ENCODE results near the gene ADAM15.

The ADAM15 gene

DNA sequence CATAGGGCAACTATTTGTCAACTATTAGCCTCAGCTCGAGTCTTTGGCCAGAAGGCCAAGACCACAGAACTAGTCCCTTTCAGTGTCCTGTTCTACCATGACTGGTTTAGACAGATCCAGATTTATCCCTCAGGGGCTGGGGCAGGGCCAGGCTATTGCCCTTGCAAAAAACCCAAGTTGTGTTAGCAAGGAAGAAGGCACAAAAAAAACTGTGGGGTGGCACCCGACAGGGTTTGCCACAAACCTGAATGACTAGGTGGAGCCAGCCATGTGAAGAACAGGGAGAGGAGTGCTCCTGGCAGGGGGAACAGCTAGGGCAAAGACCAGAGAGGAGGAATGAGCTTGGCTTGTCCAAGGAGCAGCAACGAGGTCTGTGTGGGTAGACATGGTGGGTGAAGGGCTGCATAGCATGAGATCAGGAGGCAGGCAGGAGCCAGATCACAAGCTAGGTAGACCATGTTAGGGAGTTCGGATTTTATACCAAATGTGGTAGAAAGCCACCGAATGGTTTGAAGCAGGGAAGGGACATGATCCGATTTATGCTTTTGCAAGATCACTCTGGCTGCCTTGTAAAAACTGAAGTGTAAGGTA, 13.2 kb upstream of the ADAM15 start:
- no peak overlapping the region for H3K4me3 ChIP-seq (ENCODE audit: low read length)
- no peak overlapping the region for H3K27ac ChIP-seq (ENCODE audit: low read length)
- H3K4me1 ChIP-seq (ENCODE audit: low read length), result no peaks in the 10 kb centered on the region
- no peaks in the 10 kb centered on the region for H3K79me2 ChIP-seq (ENCODE audit: low read length)
- no peak overlapping the region for H3K9ac ChIP-seq (ENCODE audit: low read length)
- TF ChIP-seq, protein P1, sequence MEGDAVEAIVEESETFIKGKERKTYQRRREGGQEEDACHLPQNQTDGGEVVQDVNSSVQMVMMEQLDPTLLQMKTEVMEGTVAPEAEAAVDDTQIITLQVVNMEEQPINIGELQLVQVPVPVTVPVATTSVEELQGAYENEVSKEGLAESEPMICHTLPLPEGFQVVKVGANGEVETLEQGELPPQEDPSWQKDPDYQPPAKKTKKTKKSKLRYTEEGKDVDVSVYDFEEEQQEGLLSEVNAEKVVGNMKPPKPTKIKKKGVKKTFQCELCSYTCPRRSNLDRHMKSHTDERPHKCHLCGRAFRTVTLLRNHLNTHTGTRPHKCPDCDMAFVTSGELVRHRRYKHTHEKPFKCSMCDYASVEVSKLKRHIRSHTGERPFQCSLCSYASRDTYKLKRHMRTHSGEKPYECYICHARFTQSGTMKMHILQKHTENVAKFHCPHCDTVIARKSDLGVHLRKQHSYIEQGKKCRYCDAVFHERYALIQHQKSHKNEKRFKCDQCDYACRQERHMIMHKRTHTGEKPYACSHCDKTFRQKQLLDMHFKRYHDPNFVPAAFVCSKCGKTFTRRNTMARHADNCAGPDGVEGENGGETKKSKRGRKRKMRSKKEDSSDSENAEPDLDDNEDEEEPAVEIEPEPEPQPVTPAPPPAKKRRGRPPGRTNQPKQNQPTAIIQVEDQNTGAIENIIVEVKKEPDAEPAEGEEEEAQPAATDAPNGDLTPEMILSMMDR (IDR thresholded peaks at IDR 0.05; ENCODE audit: low read depth, low read length), result no peak
- TF ChIP-seq EZH2phosphoT487 (IDR thresholded peaks at IDR 0.05; ENCODE audit: low read depth), result no peak
- no peaks in the 10 kb centered on the region for H3K36me3 ChIP-seq (replicated peaks; ENCODE audit: low read depth, low read length)
- no peaks in the 10 kb centered on the region for H3K9me3 ChIP-seq (ENCODE audit: insufficient read depth, low read length)
- no peak overlapping the region for H2AFZ ChIP-seq (ENCODE audit: low read depth, low read length)
- no peak overlapping the region for H3K4me2 ChIP-seq (ENCODE audit: low read length)
- H3K27me3 ChIP-seq (ENCODE audit: low read depth, low read length), result peaks cover 29% of the 10 kb centered on the region
- H4K20me1 ChIP-seq (ENCODE audit: insufficient read depth, low read length), result no peaks in the 10 kb centered on the region

DNA sequence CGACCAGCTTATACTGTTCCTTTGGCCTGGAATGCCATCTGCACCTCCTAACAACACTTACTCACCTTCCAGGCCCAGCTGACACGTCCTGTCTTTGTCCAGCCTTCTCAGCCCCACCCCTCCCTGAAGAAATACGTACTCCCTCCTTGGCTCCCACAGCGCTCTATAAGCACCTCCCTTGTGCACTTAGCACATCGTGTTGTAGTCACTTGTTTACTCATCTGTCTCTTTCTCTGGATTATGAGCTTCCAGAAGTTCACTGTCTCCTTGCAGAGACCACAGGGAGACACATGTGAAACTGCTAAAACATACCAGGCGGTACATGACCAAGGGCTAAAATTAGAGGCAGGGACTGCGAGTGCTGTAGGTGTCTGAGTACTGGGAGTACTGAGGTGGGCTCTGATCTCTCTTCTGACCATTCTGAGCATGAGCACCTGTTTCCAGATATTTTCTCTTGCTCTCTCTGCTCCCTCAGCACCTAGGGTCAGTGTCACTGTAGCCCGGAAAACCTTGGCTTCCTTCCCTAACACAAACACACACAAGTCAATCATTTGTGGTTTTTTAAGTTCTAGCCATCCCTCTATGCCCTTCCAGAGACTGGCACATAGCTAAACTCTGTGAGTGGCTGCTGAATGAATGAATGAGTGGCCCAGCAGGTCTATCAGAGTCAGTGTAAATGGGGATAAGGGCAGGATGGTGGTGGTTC, 12.4 kb upstream of the ADAM15 start:
- TF ChIP-seq EZH2phosphoT487 (IDR thresholded peaks at IDR 0.05; ENCODE audit: low read depth), result no peak
- TF ChIP-seq, protein P1 (IDR thresholded peaks at IDR 0.05; ENCODE audit: low read depth, low read length), result no peak
- H3K27ac ChIP-seq (ENCODE audit: low read length), result no peak overlapping the region
- no peaks in the 10 kb centered on the region for H3K36me3 ChIP-seq (replicated peaks; ENCODE audit: low read depth, low read length)
- no peaks in the 10 kb centered on the region for H3K79me2 ChIP-seq (ENCODE audit: low read length)
- H3K27me3 ChIP-seq (ENCODE audit: low read depth, low read length), result peaks cover 29% of the 10 kb centered on the region
- no peak overlapping the region for H3K4me3 ChIP-seq (ENCODE audit: low read length)
- no peaks in the 10 kb centered on the region for H4K20me1 ChIP-seq (ENCODE audit: insufficient read depth, low read length)
- no peak overlapping the region for H2AFZ ChIP-seq (ENCODE audit: low read depth, low read length)
- H3K9me3 ChIP-seq (ENCODE audit: insufficient read depth, low read length), result no peaks in the 10 kb centered on the region
- H3K4me2 ChIP-seq (ENCODE audit: low read length), result no peak overlapping the region
- H3K4me1 ChIP-seq (ENCODE audit: low read length), result no peaks in the 10 kb centered on the region
- H3K9ac ChIP-seq (ENCODE audit: low read length), result no peak overlapping the region

DNA sequence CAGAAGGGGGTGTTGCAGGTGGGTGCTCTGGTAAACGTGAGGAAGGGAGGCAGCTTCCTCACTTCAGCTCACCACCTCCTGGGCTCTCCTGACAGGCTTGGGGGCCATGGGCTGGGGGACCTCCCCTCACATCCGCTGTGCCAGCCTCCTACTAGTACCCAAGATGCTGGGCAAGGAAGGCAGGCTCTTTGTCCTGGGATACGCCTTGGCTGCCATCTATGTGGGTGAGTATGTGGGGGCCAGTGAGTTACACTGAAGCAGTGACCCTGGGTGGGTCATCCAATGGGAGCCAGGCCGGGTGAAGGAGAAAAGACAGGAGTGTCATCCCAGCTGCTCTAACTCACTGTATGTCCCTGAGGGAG, 11.8 kb upstream of the ADAM15 start:
- no peak overlapping the region for H3K9ac ChIP-seq (ENCODE audit: low read length)
- H4K20me1 ChIP-seq (ENCODE audit: insufficient read depth, low read length), result no peaks in the 10 kb centered on the region
- H2AFZ ChIP-seq (ENCODE audit: low read depth, low read length), result no peak overlapping the region
- TF ChIP-seq, protein P1 (IDR thresholded peaks at IDR 0.05; ENCODE audit: low read depth, low read length), result no peak
- no peak for TF ChIP-seq EZH2phosphoT487 (IDR thresholded peaks at IDR 0.05; ENCODE audit: low read depth)
- no peaks in the 10 kb centered on the region for H3K36me3 ChIP-seq (replicated peaks; ENCODE audit: low read depth, low read length)
- H3K4me1 ChIP-seq (ENCODE audit: low read length), result no peaks in the 10 kb centered on the region
- H3K27me3 ChIP-seq (ENCODE audit: low read depth, low read length), result peaks cover 28% of the 10 kb centered on the region
- H3K9me3 ChIP-seq (ENCODE audit: insufficient read depth, low read length), result no peaks in the 10 kb centered on the region
- no peak overlapping the region for H3K4me2 ChIP-seq (ENCODE audit: low read length)
- no peak overlapping the region for H3K27ac ChIP-seq (ENCODE audit: low read length)
- H3K4me3 ChIP-seq (ENCODE audit: low read length), result no peak overlapping the region
- H3K79me2 ChIP-seq (ENCODE audit: low read length), result no peaks in the 10 kb centered on the region

DNA sequence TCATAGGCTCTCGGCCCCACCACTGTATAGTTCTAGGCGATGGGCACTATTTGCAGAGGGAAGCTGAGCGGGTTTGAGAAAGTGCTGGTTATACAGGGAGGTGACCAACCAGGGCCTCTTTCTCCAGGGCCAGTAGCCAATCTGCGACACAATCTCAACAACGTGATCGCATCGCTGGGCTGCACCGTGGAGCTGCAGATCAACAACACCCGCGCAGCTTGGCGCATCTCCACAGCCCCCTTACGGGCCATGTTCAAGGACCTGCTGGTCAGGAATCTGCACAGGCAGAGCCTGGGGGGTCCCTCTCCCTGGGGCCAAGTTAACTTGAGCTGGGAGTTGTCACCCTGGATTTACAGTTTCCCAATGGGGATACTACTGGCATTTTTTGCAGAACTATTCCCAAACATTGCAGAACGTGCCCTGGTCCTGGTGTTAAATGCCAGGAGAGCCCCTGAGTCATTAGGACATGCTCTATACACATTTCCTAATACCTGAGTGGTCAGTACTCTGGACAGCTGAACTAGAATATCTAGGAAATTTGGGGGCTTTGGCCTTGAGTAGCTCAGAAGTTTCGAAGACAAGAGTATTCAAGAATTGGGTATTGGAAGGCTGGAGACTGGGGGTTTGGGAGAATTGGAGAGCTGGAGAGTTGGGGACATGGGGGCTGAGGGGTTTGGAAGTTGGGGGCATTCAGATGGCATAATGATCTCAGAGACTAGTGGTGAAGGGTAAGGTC, 10.6 kb upstream of the ADAM15 start:
- H3K27ac ChIP-seq (ENCODE audit: low read length), result no peak overlapping the region
- peaks cover 25% of the 10 kb centered on the region for H3K27me3 ChIP-seq (ENCODE audit: low read depth, low read length)
- TF ChIP-seq, protein P1 (IDR thresholded peaks at IDR 0.05; ENCODE audit: low read depth, low read length), result no peak
- no peak for TF ChIP-seq EZH2phosphoT487 (IDR thresholded peaks at IDR 0.05; ENCODE audit: low read depth)
- H2AFZ ChIP-seq (ENCODE audit: low read depth, low read length), result no peak overlapping the region
- H3K36me3 ChIP-seq (replicated peaks; ENCODE audit: low read depth, low read length), result no peaks in the 10 kb centered on the region
- H3K9ac ChIP-seq (ENCODE audit: low read length), result no peak overlapping the region
- H4K20me1 ChIP-seq (ENCODE audit: insufficient read depth, low read length), result no peaks in the 10 kb centered on the region
- H3K4me3 ChIP-seq (ENCODE audit: low read length), result no peak overlapping the region
- H3K4me1 ChIP-seq (ENCODE audit: low read length), result no peaks in the 10 kb centered on the region
- no peak overlapping the region for H3K4me2 ChIP-seq (ENCODE audit: low read length)
- no peaks in the 10 kb centered on the region for H3K79me2 ChIP-seq (ENCODE audit: low read length)
- no peaks in the 10 kb centered on the region for H3K9me3 ChIP-seq (ENCODE audit: insufficient read depth, low read length)
